Endothelial cell of umbilical vein (primary cell): ENCODE measurements around the gene NUDCD3. TPM values are rescaled to one million over a fixed set of nuclear protein-coding genes. Genes with fewer than 3 reads are reported as not detected.

ENCODE experiments used
- BruUV-seq: library from RNA; stranded (reverse); fragments of 400-500 nt; replicated peaks from 2 replicates; lab custom pipeline; 2021; lab: Mats Ljungman, UMichigan
- CTCF ChIA-PET: fragments of 300-600, 350-600 bp; sonication (Branson Sonifier 250); formaldehyde crosslinking; loops from one replicate; lab custom pipeline; 2021; ENCODE audit warnings: antibody characterized with exemption, inconsistent platforms; lab: Charles Lee
- POLR2A ChIA-PET: fragments of 300-600, 350-600 bp; sonication (Branson Sonifier 250); formaldehyde crosslinking; loops from one replicate; lab custom pipeline; 2021; ENCODE audit warnings: antibody characterized with exemption, inconsistent platforms; lab: Charles Lee
- DNase-seq: peaks from one replicate; pipeline ENCODE4 v3.0.0-alpha.2; 2011; ENCODE audit warnings: low read depth, low spot score
- FAIRE-seq: peaks from 2 replicates; lab custom pipeline; 2011; peaks lifted over from hg19 to GRCh38; lab: Jason Lieb, UNC
- H2AFZ ChIP-seq: 2 replicates; pipeline ENCODE4 v1.6.0; 2012; ENCODE audit warnings: low read depth, low read length, control low read depth, inconsistent platforms
- H3K27ac ChIP-seq: 2 replicates; pipeline ENCODE4 v1.5.1; 2011; ENCODE audit warnings: low read depth, mild to moderate bottlenecking, control low read depth, low read length, moderate library complexity; ENCODE audit not compliant: insufficient read depth
- H3K27me3 ChIP-seq, 2 experiments: 2 replicates each; pipeline versions ENCODE4 v1.6.0 to v1.6.1; 2011; ENCODE audit warnings: low read length in 2 of 2, mixed read lengths in 1 of 2; ENCODE audit not compliant: control insufficient read depth in 2 of 2, insufficient read depth in 2 of 2
- H3K36me3 ChIP-seq, 2 experiments: 2 replicates in 1 of 2; 3 replicates in 1 of 2; pipeline ENCODE4 v1.5.1; 2011; ENCODE audit warnings: low read length in 2 of 2, mild to moderate bottlenecking in 1 of 2, moderate library complexity in 1 of 2; ENCODE audit not compliant: control insufficient read depth in 2 of 2, insufficient read depth in 2 of 2; ENCODE audit errors: extremely low read depth in 1 of 2
- H3K4me1 ChIP-seq: 3 replicates; pipeline ENCODE4 v1.5.1; 2011; ENCODE audit warnings: mild to moderate bottlenecking, low read length; ENCODE audit not compliant: control insufficient read depth, insufficient read depth; ENCODE audit errors: extremely low read depth
- H3K4me2 ChIP-seq: 2 replicates; pipeline ENCODE4 v1.6.1; 2011; ENCODE audit warnings: low read length, control low read depth, mixed read lengths; ENCODE audit not compliant: insufficient read depth
- H3K4me3 ChIP-seq, 3 experiments: fragments of 200-600 bp in 1 of 3; sonication (generic), shearing (Covaris generic) in 1 of 3; replicated peaks in 1 of 3; 2 replicates each; pipeline ENCODE4 v1.5.1; 2011 to 2016; ENCODE audit warnings: control low read depth in 3 of 3, low read length in 3 of 3, mild to moderate bottlenecking in 2 of 3, inconsistent platforms in 1 of 3, low read depth in 1 of 3, moderate library complexity in 1 of 3; ENCODE audit not compliant: insufficient read depth in 1 of 3
- H3K79me2 ChIP-seq: 2 replicates; pipeline ENCODE4 v1.6.0; 2012; ENCODE audit warnings: low read length, inconsistent platforms; ENCODE audit not compliant: control insufficient read depth, insufficient read depth
- H3K9ac ChIP-seq: replicated peaks from 2 replicates; pipeline ENCODE3; 2011; ENCODE audit warnings: low read length, control low read depth; ENCODE audit not compliant: insufficient read depth; ENCODE audit errors: extremely low read depth
- H3K9me1 ChIP-seq: replicated peaks from 3 replicates; pipeline ENCODE4 v1.6.0; 2011; ENCODE audit warnings: mild to moderate bottlenecking, low read length; ENCODE audit not compliant: control insufficient read depth, insufficient read depth; ENCODE audit errors: extremely low read depth
- H3K9me3 ChIP-seq: replicated peaks from 2 replicates; pipeline ENCODE4 v1.5.1; 2012; ENCODE audit warnings: low read length, inconsistent platforms; ENCODE audit not compliant: control insufficient read depth, insufficient read depth
- H4K20me1 ChIP-seq: replicated peaks from 2 replicates; pipeline ENCODE3; 2011; ENCODE audit warnings: mild to moderate bottlenecking, low read length; ENCODE audit not compliant: control insufficient read depth, insufficient read depth; ENCODE audit errors: extremely low read depth
- EZH2 ChIP-seq: IDR thresholded peaks from 2 replicates; pipeline ENCODE4 v1.6.1; 2012; ENCODE audit warnings: borderline replicate concordance, low read depth, mild to moderate bottlenecking, moderate library complexity, low read length, inconsistent platforms; ENCODE audit not compliant: severe bottlenecking
- FOS ChIP-seq: IDR thresholded peaks from 2 replicates; pipeline ENCODE4 v1.6.1; 2011; ENCODE audit warnings: mild to moderate bottlenecking, low read length, moderate library complexity, borderline replicate concordance; ENCODE audit not compliant: insufficient read depth
- GATA2 ChIP-seq: IDR thresholded peaks from 2 replicates; pipeline ENCODE4 v1.7.0; 2011; ENCODE audit warnings: low read depth, mild to moderate bottlenecking, moderate library complexity, mixed read lengths, low read length; ENCODE audit not compliant: insufficient read length, insufficient read depth
- JUN ChIP-seq: IDR thresholded peaks from 2 replicates; pipeline ENCODE4 v1.6.1; 2011; ENCODE audit warnings: borderline replicate concordance, low read depth; ENCODE audit not compliant: insufficient read length, insufficient read depth
- MAX ChIP-seq: IDR thresholded peaks from 2 replicates; pipeline ENCODE4 v1.6.1; 2011; ENCODE audit not compliant: insufficient read depth, insufficient read length
- MYC ChIP-seq: IDR thresholded peaks from one replicate; pipeline ENCODE4 v1.6.1; 2011; ENCODE audit warnings: mild to moderate bottlenecking, low read depth, low read length
- POLR2A ChIP-seq: IDR thresholded peaks from 2 replicates; pipeline ENCODE4 v1.6.1; 2012; ENCODE audit warnings: low read depth, mild to moderate bottlenecking, control low read depth, low read length
- POLR2AphosphoS5 ChIP-seq: IDR thresholded peaks from 2 replicates; pipeline ENCODE4 v1.6.1; 2012; ENCODE audit warnings: low read depth, mild to moderate bottlenecking, control low read depth, low read length, moderate library complexity; ENCODE audit not compliant: insufficient read depth
- dilution Hi-C: fragments of 300-500 bp; cut with MboI; formaldehyde crosslinking; loops from one replicate; pipeline ENCODE4 v1.15.0; 2019; ENCODE audit warnings: low sequenced_read_pairs; ENCODE audit not compliant: extremely low pct_ligation_motif_present
- intact Hi-C: fragments of 100-400 bp; cut with micrococcal nuclease; formaldehyde crosslinking; loops from one replicate; pipeline ENCODE4 v1.10.0; 2022
- polyA plus RNA-seq, 4 experiments: library from polyadenylated mRNA; depleted of rRNA in 3 of 4; stranded (reverse) in 3 of 4; unstranded in 1 of 4; fragments of >200 nt; gene quantifications; 2 replicates each; pipeline versions ENCODE4 v1.2.1 to v1.2.3, GENCODE V29; 2011 to 2012; ENCODE audit warnings: missing spikeins in 1 of 4
- total RNA-seq: library from RNA; stranded (reverse); gene quantifications from 2 replicates; pipeline ENCODE4 v1.2.3, GENCODE V29; 2021
- TF ChIP-seq, protein P1 (sequence below), 2 donors: IDR thresholded peaks; 1 replicate in 1 of 2; 2 replicates in 1 of 2; pipeline ENCODE4 v1.5.1; 2011; ENCODE audit warnings: low read length in 2 of 2, mild to moderate bottlenecking in 2 of 2, moderate library complexity in 2 of 2, control low read depth in 1 of 2, inconsistent platforms in 1 of 2, low read depth in 1 of 2; ENCODE audit not compliant: insufficient read depth in 1 of 2; ENCODE audit errors: extremely low read depth in 1 of 2

The NUDCD3 gene
- total and polyA plus RNA-seq, 2 donors (not counting 3 experiments of a cell fraction or from before 2014, with no cell fraction given): 50.6 to 137 TPM

DNA sequence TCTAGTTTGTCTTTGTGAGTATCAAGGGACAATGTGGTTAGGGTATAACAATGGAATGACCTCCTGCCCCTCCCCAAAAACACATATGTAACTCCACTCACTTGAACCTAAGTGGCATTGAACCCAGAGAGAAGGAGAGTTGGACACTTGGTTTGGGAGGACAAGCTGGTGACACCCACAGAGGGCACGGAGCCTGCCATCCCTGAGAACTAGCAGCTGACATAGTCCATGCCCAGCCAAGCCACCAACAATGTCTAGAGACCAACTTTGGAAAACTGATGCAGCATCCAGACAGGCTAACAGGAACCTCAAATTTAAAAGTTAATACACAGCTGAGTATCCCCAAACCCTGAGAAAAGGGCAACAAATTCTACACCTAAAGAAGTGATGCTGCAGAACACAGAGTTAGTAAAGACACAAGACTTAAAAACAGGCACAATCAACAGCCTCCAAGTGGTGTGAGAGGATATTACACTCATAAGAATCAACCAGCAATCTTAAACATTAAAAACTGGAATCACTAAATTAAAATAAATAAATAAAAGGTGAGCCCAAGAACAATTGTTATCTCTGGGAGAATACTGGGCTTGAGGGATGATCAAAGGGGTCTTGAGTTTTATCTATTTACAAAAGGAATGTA lies 27.2 kb downstream of the NUDCD3 start:
- dilution Hi-C loops: no loop called here
- no TSS peak for BruUV-seq
- ChIA-PET CTCF (interaction anchor here (0.7 to 3.8 kb wide), 4 partner anchors 85 to 115 kb away, joined by 3 to 17 read pairs (median 3); no protein-coding TSS in a partner anchor), POLR2A (no interaction called here)
- no peaks in the 10 kb centered on the region for H3K36me3 ChIP-seq
- FAIRE-seq (no peak), DNase-seq (no peak)
- H3K79me2 ChIP-seq: peaks cover 68% of the 10 kb centered on the region
- H3K9me1 ChIP-seq: no peaks in the 10 kb centered on the region
- H3K27me3 ChIP-seq: no peaks in the 10 kb centered on the region
- no peak overlapping the region for H3K4me3 ChIP-seq
- no peak overlapping the region for H3K9ac ChIP-seq
- peaks cover 51% of the 10 kb centered on the region for H3K4me1 ChIP-seq
- no peaks in the 10 kb centered on the region for H4K20me1 ChIP-seq
- H3K27ac ChIP-seq: no peak overlapping the region
- TF ChIP-seq, protein P1, sequence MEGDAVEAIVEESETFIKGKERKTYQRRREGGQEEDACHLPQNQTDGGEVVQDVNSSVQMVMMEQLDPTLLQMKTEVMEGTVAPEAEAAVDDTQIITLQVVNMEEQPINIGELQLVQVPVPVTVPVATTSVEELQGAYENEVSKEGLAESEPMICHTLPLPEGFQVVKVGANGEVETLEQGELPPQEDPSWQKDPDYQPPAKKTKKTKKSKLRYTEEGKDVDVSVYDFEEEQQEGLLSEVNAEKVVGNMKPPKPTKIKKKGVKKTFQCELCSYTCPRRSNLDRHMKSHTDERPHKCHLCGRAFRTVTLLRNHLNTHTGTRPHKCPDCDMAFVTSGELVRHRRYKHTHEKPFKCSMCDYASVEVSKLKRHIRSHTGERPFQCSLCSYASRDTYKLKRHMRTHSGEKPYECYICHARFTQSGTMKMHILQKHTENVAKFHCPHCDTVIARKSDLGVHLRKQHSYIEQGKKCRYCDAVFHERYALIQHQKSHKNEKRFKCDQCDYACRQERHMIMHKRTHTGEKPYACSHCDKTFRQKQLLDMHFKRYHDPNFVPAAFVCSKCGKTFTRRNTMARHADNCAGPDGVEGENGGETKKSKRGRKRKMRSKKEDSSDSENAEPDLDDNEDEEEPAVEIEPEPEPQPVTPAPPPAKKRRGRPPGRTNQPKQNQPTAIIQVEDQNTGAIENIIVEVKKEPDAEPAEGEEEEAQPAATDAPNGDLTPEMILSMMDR (IDR thresholded peaks at IDR 0.05; ENCODE audit: extremely low read depth in 1 of 2, insufficient read depth in 1 of 2, low read depth in 1 of 2, low read length in 2 of 2): peak; percentile 8 to 18
- no peak for TF ChIP-seq POLR2AphosphoS5
- no peak for TF ChIP-seq EZH2
- H3K4me2 ChIP-seq: no peak overlapping the region
- no peak overlapping the region for H2AFZ ChIP-seq
- intact Hi-C loops: loop anchor here (2.0 kb wide), 1 partner anchor 80 kb away; no protein-coding TSS in a partner anchor
- H3K9me3 ChIP-seq: no peaks in the 10 kb centered on the region

- peak; percentile 64 for DNase-seq
- peak; percentile 84 for FAIRE-seq
- TF ChIP-seq GATA2 (peak; percentile 71), EZH2 (no peak), POLR2AphosphoS5 (no peak), POLR2A (no peak), MAX (no peak), JUN (no peak), MYC (no peak), FOS (peak; percentile 78)
- TF ChIP-seq, protein P1 (IDR thresholded peaks at IDR 0.05; ENCODE audit: extremely low read depth in 1 of 2, insufficient read depth in 1 of 2, low read depth in 1 of 2, low read length in 2 of 2): no peak
- H3K9me3 ChIP-seq: no peaks in the 10 kb centered on the region
- H3K27me3 ChIP-seq: no peaks in the 10 kb centered on the region
- H3K4me1 ChIP-seq: peaks cover 41% of the 10 kb centered on the region
- ChIA-PET CTCF (interaction anchor here (0.7 to 3.8 kb wide), 6 partner anchors 13 to 113 kb away, joined by 3 to 17 read pairs (median 3); partner anchors contain the start of gene NUDCD3), POLR2A (no interaction called here)
- H3K4me3 ChIP-seq: no peak overlapping the region
- BruUV-seq: no TSS peak
- no peak overlapping the region for H3K9ac ChIP-seq
- peaks cover 78% of the 10 kb centered on the region for H3K79me2 ChIP-seq
- peak overlapping the region; percentile 32 for H3K4me2 ChIP-seq
- H2AFZ ChIP-seq: no peak overlapping the region
- no peaks in the 10 kb centered on the region for H4K20me1 ChIP-seq
- no peaks in the 10 kb centered on the region for H3K9me1 ChIP-seq
- dilution Hi-C loops: no loop called here
- intact Hi-C loops: no loop called here
- no peaks in the 10 kb centered on the region for H3K36me3 ChIP-seq
- peak overlapping the region; percentile 52 for H3K27ac ChIP-seq
Measured at GRCh38 chr7:44461387-44461786, 29.1 kb downstream of the NUDCD3 start.
